ENCODE results near the gene SP140L.
"Not testable (repeated sequence)": the region's sequence is repeated elsewhere in the genome, so short reads cannot be mapped to it uniquely, and the experiment has no call there.

Gene SP140L

GRCh38 chr2:230326453-230327417 lies at the start of gene SP140L:
TSS of gene SP140L (plus strand) at chr2:230327193. CDS start at chr2:230327270, 77 bp downstream.
- DNase-seq: peak; percentile 72

GRCh38 chr2:230282936-230283335 lies 44.1 kb upstream of the SP140L start:
- no peak for DNase-seq

GRCh38 chr2:230286048-230286447 lies 40.9 kb upstream of the SP140L start:
- DNase-seq: no peak

GRCh38 chr2:230289311-230289710 lies 37.7 kb upstream of the SP140L start:
- DNase-seq: peak; percentile 2

- DNase-seq: no peak
These were observed 31.8 kb upstream of the SP140L start for GRCh38 chr2:230295192-230295591.

- DNase-seq: no peak
These were observed 30.1 kb upstream of the SP140L start for GRCh38 chr2:230296917-230297316.

- no peak for DNase-seq
These were observed 27.4 kb upstream of the SP140L start for GRCh38 chr2:230299618-230300017.

- no peak for DNase-seq
These were observed 21.3 kb upstream of the SP140L start for GRCh38 chr2:230305416-230306275.

GRCh38 chr2:230306474-230306873 lies 20.5 kb upstream of the SP140L start:
- no peak for DNase-seq

- DNase-seq: no peak
These were observed 19.5 kb upstream of the SP140L start for GRCh38 chr2:230307485-230307884.

- no peak for DNase-seq
These were observed 18.5 kb upstream of the SP140L start for GRCh38 chr2:230308402-230309000.

GRCh38 chr2:230310792-230311191 lies 16.2 kb upstream of the SP140L start:
- DNase-seq: not testable (repeated sequence)

GRCh38 chr2:230311634-230312033 lies 15.4 kb upstream of the SP140L start:
- DNase-seq: not testable (repeated sequence)

- DNase-seq: peak; percentile 31
These were observed 14.4 kb upstream of the SP140L start for GRCh38 chr2:230312638-230313037.

- DNase-seq: no peak
These were observed 9.6 kb upstream of the SP140L start for GRCh38 chr2:230317366-230317765.

- DNase-seq: no peak
These were observed 8.5 kb upstream of the SP140L start for GRCh38 chr2:230318190-230319121.

- DNase-seq: no peak
These were observed 7.7 kb upstream of the SP140L start for GRCh38 chr2:230319211-230319862.

- no peak for DNase-seq
These were observed 6.0 kb upstream of the SP140L start for GRCh38 chr2:230321031-230321430.

- no peak for DNase-seq
These were observed 4.2 kb upstream of the SP140L start for GRCh38 chr2:230322561-230323384.

- no peak for DNase-seq
These were observed 3.4 kb upstream of the SP140L start for GRCh38 chr2:230323385-230324106.
